GM12878 (cell line): Measurements from ENCODE around the gene CST2. TPM values are rescaled to one million over a fixed set of nuclear protein-coding genes. Genes with fewer than 3 reads are reported as not detected.

ENCODE experiments used
- ATAC-seq: fragments of 200-7000 bp; cut with Tn5 transposase; 3 replicates; pipeline ENCODE4 v1.9.1; 2020; ENCODE audit warnings: mild to moderate bottlenecking, moderate library complexity
- BruUV-seq: library from RNA; stranded (reverse); fragments of 400-500 nt; replicated peaks from 2 replicates; lab custom pipeline; 2021; lab: Mats Ljungman, UMichigan
- CTCF ChIA-PET: fragments of 300-600 bp; sonication (Branson Sonifier 250); formaldehyde crosslinking; extraction: SDS; loops from one replicate; lab custom pipeline; 2021; ENCODE audit warnings: inconsistent platforms; lab: Yijun Ruan, JAX
- POLR2A ChIA-PET: fragments of 350-600 bp; formaldehyde crosslinking; extraction: SDS; loops from one replicate; lab custom pipeline; 2021; ENCODE audit warnings: inconsistent platforms; lab: Charles Lee
- RAD21 ChIA-PET: fragments of 300-600 bp; sonication (Branson Sonifier 250); formaldehyde crosslinking; loops from one replicate; lab custom pipeline; 2023; ENCODE audit warnings: antibody characterized with exemption; ENCODE audit not compliant: unreplicated experiment; lab: Charles Lee
- SMC1A ChIA-PET: fragments of 300-600 bp; sonication (Branson Sonifier 250); formaldehyde crosslinking; loops from one replicate; lab custom pipeline; 2023; ENCODE audit not compliant: unreplicated experiment, uncharacterized antibody; lab: Charles Lee
- DNase-seq: peaks from one replicate; pipeline ENCODE4 v3.0.0-alpha.2; 2011; ENCODE audit warnings: low read depth, low spot score
- FAIRE-seq: peaks from 3 replicates; lab custom pipeline; 2011; peaks lifted over from hg19 to GRCh38; lab: Jason Lieb, UNC
- H2AFZ ChIP-seq: 2 replicates; pipeline ENCODE4 v1.6.0; 2011; ENCODE audit warnings: low read depth, low read length, control low read depth; ENCODE audit not compliant: control insufficient read depth
- H3K27ac ChIP-seq: 2 replicates; pipeline ENCODE4 v1.5.1; 2011; ENCODE audit warnings: control low read depth; ENCODE audit not compliant: control insufficient read depth, insufficient read depth
- H3K27me3 ChIP-seq, 2 experiments: replicated peaks in 1 of 2; 2 replicates each; pipeline versions ENCODE4 v1.6.0 to v1.6.1; 2011; ENCODE audit warnings: low read length in 1 of 2; ENCODE audit not compliant: control insufficient read depth in 2 of 2, insufficient read depth in 2 of 2
- H3K36me3 ChIP-seq, 2 experiments: 2 replicates each; pipeline ENCODE4 v1.5.1; 2011; ENCODE audit warnings: low read length in 1 of 2; ENCODE audit not compliant: control insufficient read depth in 2 of 2, insufficient read depth in 2 of 2
- H3K4me1 ChIP-seq: 2 replicates; pipeline ENCODE4 v1.6.1; 2011; ENCODE audit warnings: mild to moderate bottlenecking, low read length, moderate library complexity, mixed read lengths; ENCODE audit not compliant: control insufficient read depth, insufficient read depth
- H3K4me2 ChIP-seq: 2 replicates; pipeline ENCODE4 v1.6.0; 2011; ENCODE audit warnings: control low read depth; ENCODE audit not compliant: control insufficient read depth, insufficient read depth
- H3K4me3 ChIP-seq: fragments of 200-600 bp; sonication (generic); 2 replicates; pipeline ENCODE4 v1.5.1; 2016
- H3K79me2 ChIP-seq: 2 replicates; pipeline ENCODE4 v1.6.0; 2011; ENCODE audit warnings: low read length; ENCODE audit not compliant: control insufficient read depth, insufficient read depth
- H3K9ac ChIP-seq: 2 replicates; pipeline ENCODE4 v1.8.0; 2011; ENCODE audit warnings: low read length, control low read depth, mixed read lengths; ENCODE audit not compliant: control insufficient read depth, insufficient read depth
- H3K9me3 ChIP-seq: replicated peaks from 3 replicates; pipeline ENCODE4 v1.5.1; 2011; ENCODE audit warnings: mild to moderate bottlenecking, low read length; ENCODE audit not compliant: control insufficient read depth, insufficient read depth
- H4K20me1 ChIP-seq: 2 replicates; pipeline ENCODE4 v1.6.0; 2011; ENCODE audit not compliant: control insufficient read depth, insufficient read depth
- CREB1 ChIP-seq: IDR thresholded peaks from 2 replicates; pipeline ENCODE4 v1.6.1; 2012; ENCODE audit warnings: low read depth, mild to moderate bottlenecking, inconsistent platforms
- LARP7 ChIP-seq: fragments of 450-650 bp; IDR thresholded peaks from 2 replicates; pipeline ENCODE4 v1.6.1; 2017; ENCODE audit warnings: mild to moderate bottlenecking
- MEF2A ChIP-seq: IDR thresholded peaks from 2 replicates; pipeline ENCODE4 v1.6.1; 2011; ENCODE audit warnings: low read depth, mild to moderate bottlenecking, low read length, moderate library complexity; ENCODE audit not compliant: insufficient read depth
- POLR2AphosphoS2 ChIP-seq: IDR thresholded peaks from 2 replicates; pipeline ENCODE4 v1.6.1; 2011; ENCODE audit warnings: low read depth, mild to moderate bottlenecking, low read length, improper control_type of control experiment, moderate library complexity
- TAF1 ChIP-seq: IDR thresholded peaks from 2 replicates; pipeline ENCODE4 v1.6.1; 2011; ENCODE audit warnings: mild to moderate bottlenecking, low read depth, low read length, borderline replicate concordance
- ZNF24 ChIP-seq: fragments of 450-650 bp; IDR thresholded peaks from 2 replicates; pipeline ENCODE4 v1.6.1; 2017; ENCODE audit warnings: antibody characterized with exemption, mild to moderate bottlenecking
- ZSCAN29 ChIP-seq: fragments of 450-650 bp; IDR thresholded peaks from 2 replicates; pipeline ENCODE4 v1.6.1; 2017; ENCODE audit warnings: mild to moderate bottlenecking, moderate library complexity
- WGBS: methylation state at CpG from one replicate; pipeline ENCODE4 v1.1.6; 2016; ENCODE audit warnings: low lambda C conversion rate; ENCODE audit not compliant: insufficient replicate concordance, insufficient coverage; ENCODE audit errors: missing lambda C conversion rate; 5-methylcytosine and 5-hydroxymethylcytosine counted together
- in situ Hi-C: fragments of 300-500 bp; cut with MboI; formaldehyde crosslinking; loops from 9 replicates; pipeline ENCODE4 v1.14.3; 2018; ENCODE audit warnings: mixed read lengths
- intact Hi-C: fragments of 100-400 bp; cut with micrococcal nuclease; formaldehyde crosslinking; loops from one replicate; pipeline ENCODE4 v1.14.2; 2022; ENCODE audit not compliant: unreplicated experiment
- polyA plus RNA-seq, 11 experiments: library from polyadenylated mRNA; depleted of rRNA in 4 of 11; unstranded in 6 of 11; stranded (reverse) in 5 of 11; fragments of >200 nt; fragmentation: Nextera tagmentation in 4 of 11; fragmentation: Illumina TruSeq in 1 of 11; extraction: Ambion mirVana in 4 of 11; extraction: Trizol in 1 of 11; gene quantifications; 1 replicate in 1 of 11; 2 replicates in 10 of 11; pipeline versions ENCODE4 v1.2.1 to v1.2.3, GENCODE V29; 2011 to 2016; ENCODE audit warnings: inconsistent platforms in 2 of 11, missing spikeins in 2 of 11, low read depth in 1 of 11
- total RNA-seq, 4 experiments: library from RNA; depleted of rRNA in 3 of 4; stranded (reverse); fragments of >200 nt in 3 of 4; fragmentation: Illumina TruSeq in 1 of 4; extraction: Trizol in 1 of 4; gene quantifications; 2 replicates each; pipeline versions ENCODE4 v1.2.1 to v1.2.3, GENCODE V29; 2013 to 2021
- TF ChIP-seq, protein P1 (sequence below): IDR thresholded peaks from 2 replicates; pipeline ENCODE4 v1.6.1; 2012; ENCODE audit warnings: low read length, inconsistent platforms
- TF ChIP-seq, protein P2 (sequence below): fragments of 450-650 bp; formaldehyde crosslinking; IDR thresholded peaks from 2 replicates; pipeline ENCODE4 v1.5.0; 2022; ENCODE audit warnings: mild to moderate bottlenecking, missing genetic modification characterization
- TF ChIP-seq, protein P3 (sequence below): fragments of 450-650 bp; IDR thresholded peaks from 2 replicates; pipeline ENCODE4 v1.6.1; 2016; ENCODE audit warnings: mild to moderate bottlenecking, moderate library complexity, borderline replicate concordance
- TF ChIP-seq, protein P4 (sequence below): fragments of 450-650 bp; IDR thresholded peaks from 2 replicates; pipeline ENCODE4 v1.6.1; 2017; ENCODE audit warnings: antibody characterized with exemption, mild to moderate bottlenecking, moderate library complexity

The CST2 gene
- total and polyA plus RNA-seq, 10 of the 15 experiments (the other 5 are each of a cell fraction or from before 2014, with no cell fraction given), result not detected

DNA sequence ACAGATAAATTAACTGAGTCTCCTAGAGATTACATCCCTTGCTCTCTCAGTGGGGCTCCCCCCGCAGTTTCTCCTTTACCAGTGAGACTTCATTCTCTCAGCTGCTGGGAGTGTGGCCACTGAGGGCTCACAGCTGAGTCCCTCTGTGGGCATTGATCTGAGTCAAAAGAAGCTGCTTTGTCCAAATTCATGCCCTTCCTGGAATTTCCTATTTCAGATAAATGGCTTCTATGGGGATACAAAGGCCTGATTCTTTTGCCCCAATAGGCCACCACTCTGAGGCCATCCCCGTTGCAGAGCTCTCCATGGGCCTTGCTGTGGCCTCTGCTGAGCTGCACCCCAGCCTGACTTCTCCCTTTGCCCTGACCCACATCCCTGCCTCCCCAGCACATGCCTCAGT, 43.0 kb upstream of the CST2 start (continued):
- TF ChIP-seq, protein P1, sequence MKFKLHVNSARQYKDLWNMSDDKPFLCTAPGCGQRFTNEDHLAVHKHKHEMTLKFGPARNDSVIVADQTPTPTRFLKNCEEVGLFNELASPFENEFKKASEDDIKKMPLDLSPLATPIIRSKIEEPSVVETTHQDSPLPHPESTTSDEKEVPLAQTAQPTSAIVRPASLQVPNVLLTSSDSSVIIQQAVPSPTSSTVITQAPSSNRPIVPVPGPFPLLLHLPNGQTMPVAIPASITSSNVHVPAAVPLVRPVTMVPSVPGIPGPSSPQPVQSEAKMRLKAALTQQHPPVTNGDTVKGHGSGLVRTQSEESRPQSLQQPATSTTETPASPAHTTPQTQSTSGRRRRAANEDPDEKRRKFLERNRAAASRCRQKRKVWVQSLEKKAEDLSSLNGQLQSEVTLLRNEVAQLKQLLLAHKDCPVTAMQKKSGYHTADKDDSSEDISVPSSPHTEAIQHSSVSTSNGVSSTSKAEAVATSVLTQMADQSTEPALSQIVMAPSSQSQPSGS, result no peak
- TF ChIP-seq CREB1 (no peak), POLR2AphosphoS2 (no peak)

DNA sequence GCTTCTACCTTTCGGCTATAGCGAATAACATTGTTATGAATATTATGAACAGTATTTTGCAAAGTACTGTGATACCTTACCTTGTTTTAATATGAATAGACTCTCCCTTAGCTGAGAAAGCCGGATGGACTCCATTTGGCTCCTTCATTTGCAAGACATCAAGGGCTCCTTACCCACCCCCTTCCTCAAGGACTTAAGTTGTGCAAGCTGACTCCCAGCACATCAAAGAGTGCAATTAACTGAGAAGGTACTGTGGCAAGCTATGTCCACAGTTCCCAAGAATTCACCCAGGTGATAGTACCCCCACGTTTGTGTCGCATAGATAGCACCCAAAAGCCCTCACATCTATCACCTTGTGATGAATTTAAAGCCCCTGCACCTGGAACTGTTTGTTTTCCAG, 41.8 kb upstream of the CST2 start:
- Histone ChIP-seq H3K4me2 (no peak overlapping the region), H3K9ac (no peak overlapping the region), H3K27ac (no peak overlapping the region), H3K4me3 (no peak overlapping the region), H2AFZ (no peak overlapping the region), H3K4me1 (no peaks in the 10 kb centered on the region), H3K36me3 (no peaks in the 10 kb centered on the region), H3K79me2 (no peaks in the 10 kb centered on the region), H4K20me1 (no peaks in the 10 kb centered on the region), H3K27me3 (no peaks in the 10 kb centered on the region; a peak in 2 of 4 replicates)
- intact Hi-C loops, result no loop called here
- in situ Hi-C loops, result loop anchor here (10.0 kb wide), 1 partner anchor 64 kb away; no protein-coding TSS in a partner anchor
- RAD21 ChIA-PET, result no interaction called here
- no TSS peak for BruUV-seq
- POLR2A ChIA-PET, result no interaction called here
- DNase-seq (no peak), FAIRE-seq (no peak), ATAC-seq (no peak)
- CTCF ChIA-PET, result no interaction called here
- TF ChIP-seq, protein P2, sequence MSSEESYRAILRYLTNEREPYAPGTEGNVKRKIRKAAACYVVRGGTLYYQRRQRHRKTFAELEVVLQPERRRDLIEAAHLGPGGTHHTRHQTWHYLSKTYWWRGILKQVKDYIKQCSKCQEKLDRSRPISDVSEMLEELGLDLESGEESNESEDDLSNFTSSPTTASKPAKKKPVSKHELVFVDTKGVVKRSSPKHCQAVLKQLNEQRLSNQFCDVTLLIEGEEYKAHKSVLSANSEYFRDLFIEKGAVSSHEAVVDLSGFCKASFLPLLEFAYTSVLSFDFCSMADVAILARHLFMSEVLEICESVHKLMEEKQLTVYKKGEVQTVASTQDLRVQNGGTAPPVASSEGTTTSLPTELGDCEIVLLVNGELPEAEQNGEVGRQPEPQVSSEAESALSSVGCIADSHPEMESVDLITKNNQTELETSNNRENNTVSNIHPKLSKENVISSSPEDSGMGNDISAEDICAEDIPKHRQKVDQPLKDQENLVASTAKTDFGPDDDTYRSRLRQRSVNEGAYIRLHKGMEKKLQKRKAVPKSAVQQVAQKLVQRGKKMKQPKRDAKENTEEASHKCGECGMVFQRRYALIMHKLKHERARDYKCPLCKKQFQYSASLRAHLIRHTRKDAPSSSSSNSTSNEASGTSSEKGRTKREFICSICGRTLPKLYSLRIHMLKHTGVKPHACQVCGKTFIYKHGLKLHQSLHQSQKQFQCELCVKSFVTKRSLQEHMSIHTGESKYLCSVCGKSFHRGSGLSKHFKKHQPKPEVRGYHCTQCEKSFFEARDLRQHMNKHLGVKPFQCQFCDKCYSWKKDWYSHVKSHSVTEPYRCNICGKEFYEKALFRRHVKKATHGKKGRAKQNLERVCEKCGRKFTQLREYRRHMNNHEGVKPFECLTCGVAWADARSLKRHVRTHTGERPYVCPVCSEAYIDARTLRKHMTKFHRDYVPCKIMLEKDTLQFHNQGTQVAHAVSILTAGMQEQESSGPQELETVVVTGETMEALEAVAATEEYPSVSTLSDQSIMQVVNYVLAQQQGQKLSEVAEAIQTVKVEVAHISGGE (CRISPR knock-in tag), result no peak
- TF ChIP-seq ZNF24 (no peak), ZSCAN29 (no peak), MEF2A (no peak), TAF1 (no peak), LARP7 (no peak)
- TF ChIP-seq, protein P3, sequence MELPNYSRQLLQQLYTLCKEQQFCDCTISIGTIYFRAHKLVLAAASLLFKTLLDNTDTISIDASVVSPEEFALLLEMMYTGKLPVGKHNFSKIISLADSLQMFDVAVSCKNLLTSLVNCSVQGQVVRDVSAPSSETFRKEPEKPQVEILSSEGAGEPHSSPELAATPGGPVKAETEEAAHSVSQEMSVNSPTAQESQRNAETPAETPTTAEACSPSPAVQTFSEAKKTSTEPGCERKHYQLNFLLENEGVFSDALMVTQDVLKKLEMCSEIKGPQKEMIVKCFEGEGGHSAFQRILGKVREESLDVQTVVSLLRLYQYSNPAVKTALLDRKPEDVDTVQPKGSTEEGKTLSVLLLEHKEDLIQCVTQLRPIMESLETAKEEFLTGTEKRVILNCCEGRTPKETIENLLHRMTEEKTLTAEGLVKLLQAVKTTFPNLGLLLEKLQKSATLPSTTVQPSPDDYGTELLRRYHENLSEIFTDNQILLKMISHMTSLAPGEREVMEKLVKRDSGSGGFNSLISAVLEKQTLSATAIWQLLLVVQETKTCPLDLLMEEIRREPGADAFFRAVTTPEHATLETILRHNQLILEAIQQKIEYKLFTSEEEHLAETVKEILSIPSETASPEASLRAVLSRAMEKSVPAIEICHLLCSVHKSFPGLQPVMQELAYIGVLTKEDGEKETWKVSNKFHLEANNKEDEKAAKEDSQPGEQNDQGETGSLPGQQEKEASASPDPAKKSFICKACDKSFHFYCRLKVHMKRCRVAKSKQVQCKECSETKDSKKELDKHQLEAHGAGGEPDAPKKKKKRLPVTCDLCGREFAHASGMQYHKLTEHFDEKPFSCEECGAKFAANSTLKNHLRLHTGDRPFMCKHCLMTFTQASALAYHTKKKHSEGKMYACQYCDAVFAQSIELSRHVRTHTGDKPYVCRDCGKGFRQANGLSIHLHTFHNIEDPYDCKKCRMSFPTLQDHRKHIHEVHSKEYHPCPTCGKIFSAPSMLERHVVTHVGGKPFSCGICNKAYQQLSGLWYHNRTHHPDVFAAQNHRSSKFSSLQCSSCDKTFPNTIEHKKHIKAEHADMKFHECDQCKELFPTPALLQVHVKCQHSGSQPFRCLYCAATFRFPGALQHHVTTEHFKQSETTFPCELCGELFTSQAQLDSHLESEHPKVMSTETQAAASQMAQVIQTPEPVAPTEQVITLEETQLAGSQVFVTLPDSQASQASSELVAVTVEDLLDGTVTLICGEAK, result no peak
- TF ChIP-seq, protein P4, sequence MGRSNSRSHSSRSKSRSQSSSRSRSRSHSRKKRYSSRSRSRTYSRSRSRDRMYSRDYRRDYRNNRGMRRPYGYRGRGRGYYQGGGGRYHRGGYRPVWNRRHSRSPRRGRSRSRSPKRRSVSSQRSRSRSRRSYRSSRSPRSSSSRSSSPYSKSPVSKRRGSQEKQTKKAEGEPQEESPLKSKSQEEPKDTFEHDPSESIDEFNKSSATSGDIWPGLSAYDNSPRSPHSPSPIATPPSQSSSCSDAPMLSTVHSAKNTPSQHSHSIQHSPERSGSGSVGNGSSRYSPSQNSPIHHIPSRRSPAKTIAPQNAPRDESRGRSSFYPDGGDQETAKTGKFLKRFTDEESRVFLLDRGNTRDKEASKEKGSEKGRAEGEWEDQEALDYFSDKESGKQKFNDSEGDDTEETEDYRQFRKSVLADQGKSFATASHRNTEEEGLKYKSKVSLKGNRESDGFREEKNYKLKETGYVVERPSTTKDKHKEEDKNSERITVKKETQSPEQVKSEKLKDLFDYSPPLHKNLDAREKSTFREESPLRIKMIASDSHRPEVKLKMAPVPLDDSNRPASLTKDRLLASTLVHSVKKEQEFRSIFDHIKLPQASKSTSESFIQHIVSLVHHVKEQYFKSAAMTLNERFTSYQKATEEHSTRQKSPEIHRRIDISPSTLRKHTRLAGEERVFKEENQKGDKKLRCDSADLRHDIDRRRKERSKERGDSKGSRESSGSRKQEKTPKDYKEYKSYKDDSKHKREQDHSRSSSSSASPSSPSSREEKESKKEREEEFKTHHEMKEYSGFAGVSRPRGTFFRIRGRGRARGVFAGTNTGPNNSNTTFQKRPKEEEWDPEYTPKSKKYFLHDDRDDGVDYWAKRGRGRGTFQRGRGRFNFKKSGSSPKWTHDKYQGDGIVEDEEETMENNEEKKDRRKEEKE, result no peak
- TF ChIP-seq, all 136 proteins: peak for 0
- SMC1A ChIA-PET, result no interaction called here
- no peaks in the 10 kb centered on the region for H3K9me3 ChIP-seq
- 26% methylated on average over 5 of the region's 5 CpGs for WGBS
